HG02885 (cell line): ENCODE results near the gene ANKRD49.

Experiments
- ATAC-seq: cut with Tn5 transposase; IDR thresholded peaks from one replicate; pipeline ENCODE4 v1.9.1; 2021; ENCODE audit warnings: mild to moderate bottlenecking; ENCODE audit not compliant: unreplicated experiment, poor library complexity

Gene ANKRD49

GRCh38 chr11:94537031-94537600 is 43.3 kb downstream of the ANKRD49 start:
- ATAC-seq, result no peak

- no peak for ATAC-seq
These were observed 45.6 kb downstream of the ANKRD49 start for GRCh38 chr11:94539420-94539819.

DNA sequence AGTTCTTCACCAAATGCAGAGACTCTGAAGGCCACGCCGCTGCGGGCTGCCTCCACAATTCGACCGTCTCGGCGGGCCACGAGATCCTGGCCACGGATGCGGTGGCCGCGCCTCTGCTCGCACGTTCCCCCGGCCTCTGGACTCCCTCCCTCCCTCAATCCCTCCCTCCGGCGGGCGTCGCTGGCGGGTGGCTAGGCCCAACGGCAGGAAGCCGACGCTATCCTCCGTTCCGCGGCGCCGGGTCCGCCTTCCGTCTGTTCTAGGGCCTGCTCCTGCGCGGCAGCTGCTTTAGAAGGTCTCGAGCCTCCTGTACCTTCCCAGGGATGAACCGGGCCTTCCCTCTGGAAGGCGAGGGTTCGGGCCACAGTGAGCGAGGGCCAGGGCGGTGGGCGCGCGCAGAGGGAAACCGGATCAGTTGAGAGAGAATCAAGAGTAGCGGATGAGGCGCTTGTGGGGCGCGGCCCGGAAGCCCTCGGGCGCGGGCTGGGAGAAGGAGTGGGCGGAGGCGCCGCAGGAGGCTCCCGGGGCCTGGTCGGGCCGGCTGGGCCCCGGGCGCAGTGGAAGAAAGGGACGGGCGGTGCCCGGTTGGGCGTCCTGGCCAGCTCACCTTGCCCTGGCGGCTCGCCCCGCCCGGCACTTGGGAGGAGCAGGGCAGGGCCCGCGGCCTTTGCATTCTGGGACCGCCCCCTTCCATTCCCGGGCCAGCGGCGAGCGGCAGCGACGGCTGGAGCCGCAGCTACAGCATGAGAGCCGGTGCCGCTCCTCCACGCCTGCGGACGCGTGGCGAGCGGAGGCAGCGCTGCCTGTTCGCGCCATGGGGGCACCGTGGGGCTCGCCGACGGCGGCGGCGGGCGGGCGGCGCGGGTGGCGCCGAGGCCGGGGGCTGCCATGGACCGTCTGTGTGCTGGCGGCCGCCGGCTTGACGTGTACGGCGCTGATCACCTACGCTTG is 50.2 kb downstream of the ANKRD49 start, which contains the start of gene FUT4:
TSS of gene FUT4 (plus strand) at position 227 of the 951 bp plus-strand sequence. CDS start at position 440, 213 bp downstream.
- peak; percentile 81 for ATAC-seq

- no peak for ATAC-seq
These were observed 51.0 kb downstream of the ANKRD49 start for GRCh38 chr11:94544646-94545263.

DNA sequence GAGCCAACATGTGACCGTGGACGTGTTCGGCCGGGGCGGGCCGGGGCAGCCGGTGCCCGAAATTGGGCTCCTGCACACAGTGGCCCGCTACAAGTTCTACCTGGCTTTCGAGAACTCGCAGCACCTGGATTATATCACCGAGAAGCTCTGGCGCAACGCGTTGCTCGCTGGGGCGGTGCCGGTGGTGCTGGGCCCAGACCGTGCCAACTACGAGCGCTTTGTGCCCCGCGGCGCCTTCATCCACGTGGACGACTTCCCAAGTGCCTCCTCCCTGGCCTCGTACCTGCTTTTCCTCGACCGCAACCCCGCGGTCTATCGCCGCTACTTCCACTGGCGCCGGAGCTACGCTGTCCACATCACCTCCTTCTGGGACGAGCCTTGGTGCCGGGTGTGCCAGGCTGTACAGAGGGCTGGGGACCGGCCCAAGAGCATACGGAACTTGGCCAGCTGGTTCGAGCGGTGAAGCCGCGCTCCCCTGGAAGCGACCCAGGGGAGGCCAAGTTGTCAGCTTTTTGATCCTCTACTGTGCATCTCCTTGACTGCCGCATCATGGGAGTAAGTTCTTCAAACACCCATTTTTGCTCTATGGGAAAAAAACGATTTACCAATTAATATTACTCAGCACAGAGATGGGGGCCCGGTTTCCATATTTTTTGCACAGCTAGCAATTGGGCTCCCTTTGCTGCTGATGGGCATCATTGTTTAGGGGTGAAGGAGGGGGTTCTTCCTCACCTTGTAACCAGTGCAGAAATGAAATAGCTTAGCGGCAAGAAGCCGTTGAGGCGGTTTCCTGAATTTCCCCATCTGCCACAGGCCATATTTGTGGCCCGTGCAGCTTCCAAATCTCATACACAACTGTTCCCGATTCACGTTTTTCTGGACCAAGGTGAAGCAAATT is 51.7 kb downstream of the ANKRD49 start:
- ATAC-seq, result no peak

DNA sequence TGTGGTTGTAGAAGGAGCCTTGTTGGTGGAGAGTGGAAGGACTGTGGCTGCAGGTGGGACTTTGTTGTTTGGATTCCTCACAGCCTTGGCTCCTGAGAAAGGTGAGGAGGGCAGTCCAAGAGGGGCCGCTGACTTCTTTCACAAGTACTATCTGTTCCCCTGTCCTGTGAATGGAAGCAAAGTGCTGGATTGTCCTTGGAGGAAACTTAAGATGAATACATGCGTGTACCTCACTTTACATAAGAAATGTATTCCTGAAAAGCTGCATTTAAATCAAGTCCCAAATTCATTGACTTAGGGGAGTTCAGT is 52.3 kb downstream of the ANKRD49 start:
- ATAC-seq, result no peak

DNA sequence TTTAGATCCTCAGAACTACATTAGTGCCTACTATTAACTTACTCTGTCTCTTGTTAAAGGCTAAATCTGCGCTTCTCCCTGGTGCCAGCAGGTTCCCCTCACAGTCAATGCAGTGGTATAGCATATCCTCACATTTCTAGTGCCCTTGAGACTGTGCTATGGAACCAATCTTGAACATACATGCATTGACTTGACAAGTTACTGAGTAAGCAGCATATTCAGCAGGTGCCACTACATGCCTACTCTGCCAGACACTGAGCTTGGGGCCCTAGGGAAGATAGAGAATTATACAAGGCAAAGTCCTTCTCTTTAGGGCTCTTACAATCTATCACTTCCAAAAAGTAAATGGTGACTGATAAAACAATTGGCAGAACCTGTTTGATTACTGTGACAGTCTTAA is 53.1 kb downstream of the ANKRD49 start:
- ATAC-seq, result no peak

- no peak for ATAC-seq
These were observed 55.4 kb downstream of the ANKRD49 start for GRCh38 chr11:94549146-94549545.
